ENCODE results near the gene CTPS1. TPM values are rescaled to one million over a fixed set of nuclear protein-coding genes. Genes with fewer than 3 reads are reported as not detected.
A peak's percentile ranks its signal among the peaks of the same experiment; 100 is the strongest.

The CTPS1 gene
- total and polyA plus RNA-seq, 2 of the 13 experiments (the other 11 are each of a cell fraction or from before 2014, with no cell fraction given): 9.6 to 42.8 TPM

GRCh38 chr1:40952744-40953315 lies 26.7 kb upstream of the CTPS1 start:
- FAIRE-seq (no peak), ATAC-seq (peak; percentile 9; the same call in 1 of the 3 replicates), DNase-seq (ENCODE audit: low spot score) (no peak)
- no peaks in the 10 kb centered on the region for H3K79me2 ChIP-seq (ENCODE audit: insufficient read depth, low read length)
- H3K9me3 ChIP-seq (ENCODE audit: low read length): no peaks in the 10 kb centered on the region
- ChIA-PET POLR2A (interaction anchor here (9.1 kb wide), 1 partner anchor 91 kb away, joined by 93 read pairs; the partner anchor contains the start of gene CITED4), CTCF (ENCODE audit: low intra/inter-chr PET ratio, low total read pairs) (interaction anchor here (0.6 to 8.0 kb wide), 4 partner anchors 91 to 179 kb away, joined by 3 to 161 read pairs (median 5); partner anchors contain the start of gene CITED4)
- 20% methylated on average over 5 of the region's 6 CpGs for WGBS (ENCODE audit: low lambda C conversion rate)
- no peak overlapping the region for H2AFZ ChIP-seq (ENCODE audit: low read length)
- BruUV-seq (replicated peaks): no TSS peak
- no peak overlapping the region for H3K4me2 ChIP-seq (ENCODE audit: low read depth, low read length)
- H3K4me1 ChIP-seq (ENCODE audit: insufficient read depth, low read length): peaks cover 29% of the 10 kb centered on the region
- in situ Hi-C loops (cut with HindIII; ENCODE audit: extremely low pct_ligation_motif_present, low pct_unique_long_range_greater_than_20kb) (loop anchor here (5.0 to 10.0 kb wide), 2 partner anchors 106 to 328 kb away; no protein-coding TSS in a partner anchor), intact Hi-C loops (cut with micrococcal nuclease; ENCODE audit: unreplicated experiment) (loop anchor here (1.0 kb wide), 3 partner anchors 50 to 105 kb away; partner anchors contain the start of gene CITED4)
- peaks cover 0 to 15% of the 10 kb centered on the region in 2 experiments; a peak in 2 of 5 replicates for H3K27me3 ChIP-seq (ENCODE audit: control insufficient read depth in 1 of 2, insufficient read depth in 2 of 2, low read length in 2 of 2)
- no peak overlapping the region for H3K4me3 ChIP-seq (replicated peaks in 1 of 3; ENCODE audit: insufficient read depth in 1 of 3, low read depth in 2 of 3, low read length in 3 of 3)
- no peaks in the 10 kb centered on the region for H4K20me1 ChIP-seq (ENCODE audit: insufficient read depth, low read length)
- TF ChIP-seq KDM5B (CRISPR knock-in tag; IDR thresholded peaks at IDR 0.05; ENCODE audit: borderline replicate concordance) (0 out of 2 replicates have a peak, but pooled peaks have one; percentile 4), FOXA3 (CRISPR knock-in tag; IDR thresholded peaks at IDR 0.05) (no peak), ZNF317 (CRISPR knock-in tag; IDR thresholded peaks at IDR 0.05) (0 out of 2 replicates have a peak, but pooled peaks have one; percentile 3), ZEB1 (IDR thresholded peaks at IDR 0.05; ENCODE audit: insufficient replicate concordance, low read depth) (peak; percentile 8), SP4 (CRISPR knock-in tag; IDR thresholded peaks at IDR 0.05) (0 out of 2 replicates have a peak, but pooled peaks have one; percentile 26), HMGA1 (CRISPR knock-in tag; conservative IDR thresholded peaks at IDR 0.05) (no peak)
- TF ChIP-seq, protein P1, sequence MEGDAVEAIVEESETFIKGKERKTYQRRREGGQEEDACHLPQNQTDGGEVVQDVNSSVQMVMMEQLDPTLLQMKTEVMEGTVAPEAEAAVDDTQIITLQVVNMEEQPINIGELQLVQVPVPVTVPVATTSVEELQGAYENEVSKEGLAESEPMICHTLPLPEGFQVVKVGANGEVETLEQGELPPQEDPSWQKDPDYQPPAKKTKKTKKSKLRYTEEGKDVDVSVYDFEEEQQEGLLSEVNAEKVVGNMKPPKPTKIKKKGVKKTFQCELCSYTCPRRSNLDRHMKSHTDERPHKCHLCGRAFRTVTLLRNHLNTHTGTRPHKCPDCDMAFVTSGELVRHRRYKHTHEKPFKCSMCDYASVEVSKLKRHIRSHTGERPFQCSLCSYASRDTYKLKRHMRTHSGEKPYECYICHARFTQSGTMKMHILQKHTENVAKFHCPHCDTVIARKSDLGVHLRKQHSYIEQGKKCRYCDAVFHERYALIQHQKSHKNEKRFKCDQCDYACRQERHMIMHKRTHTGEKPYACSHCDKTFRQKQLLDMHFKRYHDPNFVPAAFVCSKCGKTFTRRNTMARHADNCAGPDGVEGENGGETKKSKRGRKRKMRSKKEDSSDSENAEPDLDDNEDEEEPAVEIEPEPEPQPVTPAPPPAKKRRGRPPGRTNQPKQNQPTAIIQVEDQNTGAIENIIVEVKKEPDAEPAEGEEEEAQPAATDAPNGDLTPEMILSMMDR (CRISPR knock-in tag; IDR thresholded peaks at IDR 0.05): no peak
- TF ChIP-seq, protein P2, sequence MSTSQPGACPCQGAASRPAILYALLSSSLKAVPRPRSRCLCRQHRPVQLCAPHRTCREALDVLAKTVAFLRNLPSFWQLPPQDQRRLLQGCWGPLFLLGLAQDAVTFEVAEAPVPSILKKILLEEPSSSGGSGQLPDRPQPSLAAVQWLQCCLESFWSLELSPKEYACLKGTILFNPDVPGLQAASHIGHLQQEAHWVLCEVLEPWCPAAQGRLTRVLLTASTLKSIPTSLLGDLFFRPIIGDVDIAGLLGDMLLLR (CRISPR knock-in tag; IDR thresholded peaks at IDR 0.05): 0 out of 2 replicates have a peak, but pooled peaks have one; percentile 15
- H3K36me3 ChIP-seq (replicated peaks in 1 of 2; ENCODE audit: control insufficient read depth in 1 of 2, insufficient read depth in 2 of 2, low read length in 2 of 2): no peaks in the 10 kb centered on the region
- no peak overlapping the region for H3K9ac ChIP-seq (ENCODE audit: insufficient read depth, low read depth, low read length)
- H3K27ac ChIP-seq (ENCODE audit: extremely low read length, insufficient read depth, low read length): no peak overlapping the region
